Measurements from ENCODE around the gene RNASE2.

The RNASE2 gene

DNA sequence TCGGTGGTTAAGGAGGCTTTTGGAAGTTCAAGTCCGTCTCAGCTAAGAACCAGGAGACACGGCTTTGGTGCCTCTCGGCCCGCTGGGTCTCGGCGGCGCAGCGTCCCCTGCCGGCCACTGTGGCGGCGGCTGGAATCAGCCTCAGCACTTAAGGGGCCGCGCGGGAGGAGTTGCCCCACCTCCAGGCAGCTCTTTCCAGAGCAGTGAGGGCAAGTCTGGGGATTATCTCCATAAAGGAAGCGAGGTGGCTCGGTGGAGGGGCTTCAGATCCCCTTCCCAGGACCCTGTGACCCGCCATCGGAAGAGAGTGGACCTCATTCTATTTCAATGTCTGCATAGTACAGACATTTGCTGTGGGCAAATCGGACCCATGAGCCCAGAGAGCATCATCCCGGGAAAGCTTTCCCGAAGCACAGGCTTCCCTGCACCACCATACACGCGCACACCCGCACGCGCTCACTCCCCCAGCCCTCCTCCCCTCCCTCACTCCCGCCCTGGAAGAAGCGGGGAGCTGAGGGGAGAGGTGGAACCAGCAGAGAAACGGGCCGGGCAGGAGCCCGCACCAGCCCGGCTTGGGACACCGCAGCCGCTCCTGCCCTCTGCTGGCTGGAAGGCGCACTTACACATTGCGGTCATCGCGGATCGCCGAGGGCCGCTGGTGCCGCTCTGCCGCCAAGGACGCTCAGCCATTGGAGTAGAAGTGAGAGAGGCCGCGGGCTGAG, 15.9 kb downstream of the RNASE2 start:
- no peak overlapping the region for H3K27ac ChIP-seq (ENCODE audit: low read depth, low read length)

DNA sequence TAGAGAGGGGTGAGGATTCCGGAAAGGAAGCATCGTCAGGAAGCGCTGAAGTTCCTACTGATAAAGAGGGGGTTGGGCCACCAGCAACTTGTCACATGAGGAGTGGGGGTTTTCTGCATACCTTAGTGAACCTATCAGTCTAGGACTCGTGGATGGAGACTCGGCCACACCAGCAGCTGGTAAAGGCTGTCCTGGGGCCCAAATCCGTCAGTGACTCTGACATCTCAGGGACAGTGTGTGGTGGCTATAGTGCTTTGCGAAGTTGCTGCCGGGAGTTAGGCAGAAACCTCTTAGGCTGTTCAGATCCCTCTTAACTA, 16.4 kb downstream of the RNASE2 start:
- no peaks in the 10 kb centered on the region for H3F3A ChIP-seq (ENCODE audit: insufficient read depth)
- H3K36me3 ChIP-seq (ENCODE audit: low read length) = no peaks in the 10 kb centered on the region
- no peaks in the 10 kb centered on the region for H3K27me3 ChIP-seq (ENCODE audit: low read length)
- peak overlapping the region; percentile 73; the same call in 1 of the 2 replicates for H3K9ac ChIP-seq (ENCODE audit: low read length)
- no peaks in the 10 kb centered on the region for H3K9me2 ChIP-seq (replicated peaks; ENCODE audit: insufficient read depth, low read length)
- peak overlapping the region; percentile 97 for H2AFZ ChIP-seq (ENCODE audit: low read depth, low read length, severe bottlenecking)
- no peaks in the 10 kb centered on the region for H3K9me3 ChIP-seq (ENCODE audit: insufficient read depth, low read length)
- no peak overlapping the region for H3K27ac ChIP-seq (ENCODE audit: low read depth, low read length)
- peak overlapping the region; percentile 77 for H3K4me2 ChIP-seq (ENCODE audit: low read depth, low read length, poor library complexity, severe bottlenecking)
- H4K20me1 ChIP-seq (ENCODE audit: low read depth, low read length) = no peaks in the 10 kb centered on the region
- no peaks in the 10 kb centered on the region for H3K79me2 ChIP-seq (ENCODE audit: insufficient read depth, low read length)
- H3K4me3 ChIP-seq (ENCODE audit: insufficient read depth, low read length, poor library complexity, severe bottlenecking) = no peak overlapping the region
- TF ChIP-seq, protein P1, sequence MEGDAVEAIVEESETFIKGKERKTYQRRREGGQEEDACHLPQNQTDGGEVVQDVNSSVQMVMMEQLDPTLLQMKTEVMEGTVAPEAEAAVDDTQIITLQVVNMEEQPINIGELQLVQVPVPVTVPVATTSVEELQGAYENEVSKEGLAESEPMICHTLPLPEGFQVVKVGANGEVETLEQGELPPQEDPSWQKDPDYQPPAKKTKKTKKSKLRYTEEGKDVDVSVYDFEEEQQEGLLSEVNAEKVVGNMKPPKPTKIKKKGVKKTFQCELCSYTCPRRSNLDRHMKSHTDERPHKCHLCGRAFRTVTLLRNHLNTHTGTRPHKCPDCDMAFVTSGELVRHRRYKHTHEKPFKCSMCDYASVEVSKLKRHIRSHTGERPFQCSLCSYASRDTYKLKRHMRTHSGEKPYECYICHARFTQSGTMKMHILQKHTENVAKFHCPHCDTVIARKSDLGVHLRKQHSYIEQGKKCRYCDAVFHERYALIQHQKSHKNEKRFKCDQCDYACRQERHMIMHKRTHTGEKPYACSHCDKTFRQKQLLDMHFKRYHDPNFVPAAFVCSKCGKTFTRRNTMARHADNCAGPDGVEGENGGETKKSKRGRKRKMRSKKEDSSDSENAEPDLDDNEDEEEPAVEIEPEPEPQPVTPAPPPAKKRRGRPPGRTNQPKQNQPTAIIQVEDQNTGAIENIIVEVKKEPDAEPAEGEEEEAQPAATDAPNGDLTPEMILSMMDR (IDR thresholded peaks at IDR 0.05; ENCODE audit: insufficient read depth, low read length, poor library complexity, severe bottlenecking) = no peak
- TF ChIP-seq EZH2phosphoT487 (conservative IDR thresholded peaks at IDR 0.05; ENCODE audit: low read length) = no peak

More for the DNA sequence above, 15.9 kb downstream of the RNASE2 start:
- Histone ChIP-seq H3K4me2 (ENCODE audit: low read depth, low read length, poor library complexity, severe bottlenecking) (peak overlapping the region; percentile 77), H3K9ac (ENCODE audit: low read length) (peak overlapping the region; percentile 73), H3K27me3 (ENCODE audit: low read length) (no peaks in the 10 kb centered on the region), H3K36me3 (ENCODE audit: low read length) (no peaks in the 10 kb centered on the region), H3F3A (ENCODE audit: insufficient read depth) (no peaks in the 10 kb centered on the region), H3K9me3 (ENCODE audit: insufficient read depth, low read length) (no peaks in the 10 kb centered on the region), H4K20me1 (ENCODE audit: low read depth, low read length) (no peaks in the 10 kb centered on the region), H2AFZ (ENCODE audit: low read depth, low read length, severe bottlenecking) (peak overlapping the region; percentile 97), H3K79me2 (ENCODE audit: insufficient read depth, low read length) (no peaks in the 10 kb centered on the region), H3K4me3 (ENCODE audit: insufficient read depth, low read length, poor library complexity, severe bottlenecking) (peak overlapping the region; percentile 59), H3K9me2 (replicated peaks; ENCODE audit: insufficient read depth, low read length) (no peaks in the 10 kb centered on the region)
- TF ChIP-seq, protein P1 (IDR thresholded peaks at IDR 0.05; ENCODE audit: insufficient read depth, low read length, poor library complexity, severe bottlenecking) = peak; percentile 81
- no peak for TF ChIP-seq EZH2phosphoT487 (conservative IDR thresholded peaks at IDR 0.05; ENCODE audit: low read length)

DNA sequence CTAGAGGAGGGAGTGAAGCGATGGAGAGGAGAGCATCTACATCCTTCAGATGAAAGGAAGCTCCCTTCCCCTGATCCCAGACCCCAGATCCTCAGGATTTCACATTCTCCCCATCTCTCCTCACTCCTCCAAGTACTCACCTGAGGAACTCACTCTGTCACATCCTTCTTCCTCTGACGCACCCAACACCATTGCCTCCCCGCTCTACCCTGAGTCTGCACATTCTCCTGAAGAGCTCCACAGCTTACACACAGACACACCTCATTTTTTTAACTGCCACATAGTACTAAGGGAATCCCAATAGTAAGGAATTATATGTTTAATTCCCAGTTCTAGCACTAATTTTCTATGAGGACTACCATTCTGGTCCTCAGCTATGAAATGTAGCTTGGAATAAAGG, 18.2 kb downstream of the RNASE2 start:
- Histone ChIP-seq H4K20me1 (ENCODE audit: low read depth, low read length) (no peaks in the 10 kb centered on the region), H3K4me3 (ENCODE audit: insufficient read depth, low read length, poor library complexity, severe bottlenecking) (no peak overlapping the region), H3K27me3 (ENCODE audit: low read length) (no peaks in the 10 kb centered on the region), H3K9me3 (ENCODE audit: insufficient read depth, low read length) (no peaks in the 10 kb centered on the region), H3K27ac (ENCODE audit: low read depth, low read length) (no peak overlapping the region), H3F3A (ENCODE audit: insufficient read depth) (no peaks in the 10 kb centered on the region), H2AFZ (ENCODE audit: low read depth, low read length, severe bottlenecking) (no peak overlapping the region), H3K9me2 (replicated peaks; ENCODE audit: insufficient read depth, low read length) (no peaks in the 10 kb centered on the region), H3K36me3 (ENCODE audit: low read length) (no peaks in the 10 kb centered on the region), H3K9ac (ENCODE audit: low read length) (no peak overlapping the region), H3K4me2 (ENCODE audit: low read depth, low read length, poor library complexity, severe bottlenecking) (no peak overlapping the region), H3K79me2 (ENCODE audit: insufficient read depth, low read length) (no peaks in the 10 kb centered on the region)
- no peak for TF ChIP-seq EZH2phosphoT487 (conservative IDR thresholded peaks at IDR 0.05; ENCODE audit: low read length)
- TF ChIP-seq, protein P1 (IDR thresholded peaks at IDR 0.05; ENCODE audit: insufficient read depth, low read length, poor library complexity, severe bottlenecking) = no peak

Measured in SU-DHL-6 (cell line).